Endothelial cell of umbilical vein (primary cell): Measurements from ENCODE around the gene CCDC102B. TPM values are rescaled to one million over a fixed set of nuclear protein-coding genes. Genes with fewer than 3 reads are reported as not detected.

ENCODE experiments used
- BruUV-seq: library from RNA; stranded (reverse); fragments of 400-500 nt; replicated peaks from 2 replicates; lab custom pipeline; 2021; lab: Mats Ljungman, UMichigan
- CTCF ChIA-PET: fragments of 300-600, 350-600 bp; sonication (Branson Sonifier 250); formaldehyde crosslinking; loops from one replicate; lab custom pipeline; 2021; ENCODE audit warnings: antibody characterized with exemption, inconsistent platforms; lab: Charles Lee
- POLR2A ChIA-PET: fragments of 300-600, 350-600 bp; sonication (Branson Sonifier 250); formaldehyde crosslinking; loops from one replicate; lab custom pipeline; 2021; ENCODE audit warnings: antibody characterized with exemption, inconsistent platforms; lab: Charles Lee
- DNase-seq: peaks from one replicate; pipeline ENCODE4 v3.0.0-alpha.2; 2011; ENCODE audit warnings: low read depth, low spot score
- FAIRE-seq: peaks from 2 replicates; lab custom pipeline; 2011; peaks lifted over from hg19 to GRCh38; lab: Jason Lieb, UNC
- H2AFZ ChIP-seq: 2 replicates; pipeline ENCODE4 v1.6.0; 2012; ENCODE audit warnings: low read depth, low read length, control low read depth, inconsistent platforms
- H3K27ac ChIP-seq: 2 replicates; pipeline ENCODE4 v1.5.1; 2011; ENCODE audit warnings: low read depth, mild to moderate bottlenecking, control low read depth, low read length, moderate library complexity; ENCODE audit not compliant: insufficient read depth
- H3K27me3 ChIP-seq, 2 experiments: 2 replicates each; pipeline versions ENCODE4 v1.6.0 to v1.6.1; 2011; ENCODE audit warnings: low read length in 2 of 2, mixed read lengths in 1 of 2; ENCODE audit not compliant: control insufficient read depth in 2 of 2, insufficient read depth in 2 of 2
- H3K36me3 ChIP-seq, 2 experiments: 2 replicates in 1 of 2; 3 replicates in 1 of 2; pipeline ENCODE4 v1.5.1; 2011; ENCODE audit warnings: low read length in 2 of 2, mild to moderate bottlenecking in 1 of 2, moderate library complexity in 1 of 2; ENCODE audit not compliant: control insufficient read depth in 2 of 2, insufficient read depth in 2 of 2; ENCODE audit errors: extremely low read depth in 1 of 2
- H3K4me1 ChIP-seq: 3 replicates; pipeline ENCODE4 v1.5.1; 2011; ENCODE audit warnings: mild to moderate bottlenecking, low read length; ENCODE audit not compliant: control insufficient read depth, insufficient read depth; ENCODE audit errors: extremely low read depth
- H3K4me2 ChIP-seq: 2 replicates; pipeline ENCODE4 v1.6.1; 2011; ENCODE audit warnings: low read length, control low read depth, mixed read lengths; ENCODE audit not compliant: insufficient read depth
- H3K4me3 ChIP-seq, 3 experiments: fragments of 200-600 bp in 1 of 3; sonication (generic), shearing (Covaris generic) in 1 of 3; replicated peaks in 1 of 3; 2 replicates each; pipeline ENCODE4 v1.5.1; 2011 to 2016; ENCODE audit warnings: control low read depth in 3 of 3, low read length in 3 of 3, mild to moderate bottlenecking in 2 of 3, inconsistent platforms in 1 of 3, low read depth in 1 of 3, moderate library complexity in 1 of 3; ENCODE audit not compliant: insufficient read depth in 1 of 3
- H3K79me2 ChIP-seq: 2 replicates; pipeline ENCODE4 v1.6.0; 2012; ENCODE audit warnings: low read length, inconsistent platforms; ENCODE audit not compliant: control insufficient read depth, insufficient read depth
- H3K9ac ChIP-seq: replicated peaks from 2 replicates; pipeline ENCODE3; 2011; ENCODE audit warnings: low read length, control low read depth; ENCODE audit not compliant: insufficient read depth; ENCODE audit errors: extremely low read depth
- H3K9me1 ChIP-seq: replicated peaks from 3 replicates; pipeline ENCODE4 v1.6.0; 2011; ENCODE audit warnings: mild to moderate bottlenecking, low read length; ENCODE audit not compliant: control insufficient read depth, insufficient read depth; ENCODE audit errors: extremely low read depth
- H3K9me3 ChIP-seq: replicated peaks from 2 replicates; pipeline ENCODE4 v1.5.1; 2012; ENCODE audit warnings: low read length, inconsistent platforms; ENCODE audit not compliant: control insufficient read depth, insufficient read depth
- H4K20me1 ChIP-seq: replicated peaks from 2 replicates; pipeline ENCODE3; 2011; ENCODE audit warnings: mild to moderate bottlenecking, low read length; ENCODE audit not compliant: control insufficient read depth, insufficient read depth; ENCODE audit errors: extremely low read depth
- CTCF ChIP-seq, 2 donors: IDR thresholded peaks; 1 replicate in 1 of 2; 2 replicates in 1 of 2; pipeline ENCODE4 v1.5.1; 2011; ENCODE audit warnings: low read length in 2 of 2, mild to moderate bottlenecking in 2 of 2, moderate library complexity in 2 of 2, control low read depth in 1 of 2, inconsistent platforms in 1 of 2, low read depth in 1 of 2; ENCODE audit not compliant: insufficient read depth in 1 of 2; ENCODE audit errors: extremely low read depth in 1 of 2
- EZH2 ChIP-seq: IDR thresholded peaks from 2 replicates; pipeline ENCODE4 v1.6.1; 2012; ENCODE audit warnings: borderline replicate concordance, low read depth, mild to moderate bottlenecking, moderate library complexity, low read length, inconsistent platforms; ENCODE audit not compliant: severe bottlenecking
- FOS ChIP-seq: IDR thresholded peaks from 2 replicates; pipeline ENCODE4 v1.6.1; 2011; ENCODE audit warnings: mild to moderate bottlenecking, low read length, moderate library complexity, borderline replicate concordance; ENCODE audit not compliant: insufficient read depth
- GATA2 ChIP-seq: IDR thresholded peaks from 2 replicates; pipeline ENCODE4 v1.7.0; 2011; ENCODE audit warnings: low read depth, mild to moderate bottlenecking, moderate library complexity, mixed read lengths, low read length; ENCODE audit not compliant: insufficient read length, insufficient read depth
- JUN ChIP-seq: IDR thresholded peaks from 2 replicates; pipeline ENCODE4 v1.6.1; 2011; ENCODE audit warnings: borderline replicate concordance, low read depth; ENCODE audit not compliant: insufficient read length, insufficient read depth
- MAX ChIP-seq: IDR thresholded peaks from 2 replicates; pipeline ENCODE4 v1.6.1; 2011; ENCODE audit not compliant: insufficient read depth, insufficient read length
- MYC ChIP-seq: IDR thresholded peaks from one replicate; pipeline ENCODE4 v1.6.1; 2011; ENCODE audit warnings: mild to moderate bottlenecking, low read depth, low read length
- POLR2A ChIP-seq: IDR thresholded peaks from 2 replicates; pipeline ENCODE4 v1.6.1; 2012; ENCODE audit warnings: low read depth, mild to moderate bottlenecking, control low read depth, low read length
- POLR2AphosphoS5 ChIP-seq: IDR thresholded peaks from 2 replicates; pipeline ENCODE4 v1.6.1; 2012; ENCODE audit warnings: low read depth, mild to moderate bottlenecking, control low read depth, low read length, moderate library complexity; ENCODE audit not compliant: insufficient read depth
- dilution Hi-C: fragments of 300-500 bp; cut with MboI; formaldehyde crosslinking; loops from one replicate; pipeline ENCODE4 v1.15.0; 2019; ENCODE audit warnings: low sequenced_read_pairs; ENCODE audit not compliant: extremely low pct_ligation_motif_present
- intact Hi-C: fragments of 100-400 bp; cut with micrococcal nuclease; formaldehyde crosslinking; loops from one replicate; pipeline ENCODE4 v1.10.0; 2022
- polyA plus RNA-seq, 4 experiments: library from polyadenylated mRNA; depleted of rRNA in 3 of 4; stranded (reverse) in 3 of 4; unstranded in 1 of 4; fragments of >200 nt; gene quantifications; 2 replicates each; pipeline versions ENCODE4 v1.2.1 to v1.2.3, GENCODE V29; 2011 to 2012; ENCODE audit warnings: missing spikeins in 1 of 4
- total RNA-seq: library from RNA; stranded (reverse); gene quantifications from 2 replicates; pipeline ENCODE4 v1.2.3, GENCODE V29; 2021

Gene CCDC102B
- total and polyA plus RNA-seq, 2 donors (not counting 3 experiments of a cell fraction or from before 2014, with no cell fraction given) = 0.21 to 0.62 TPM

- DNase-seq = no peak
- no peaks in the 10 kb centered on the region for H3K36me3 ChIP-seq
- no peak overlapping the region for H3K4me3 ChIP-seq
- TF ChIP-seq POLR2A (no peak), MAX (no peak), EZH2 (no peak), JUN (no peak), FOS (no peak), GATA2 (no peak), MYC (no peak), POLR2AphosphoS5 (no peak), CTCF (IDR thresholded peaks at IDR 0.05; ENCODE audit: extremely low read depth in 1 of 2, insufficient read depth in 1 of 2, low read depth in 1 of 2, low read length in 2 of 2) (no peak)
- H3K27me3 ChIP-seq = no peaks in the 10 kb centered on the region
- no peaks in the 10 kb centered on the region for H3K9me1 ChIP-seq
- no peaks in the 10 kb centered on the region for H3K9me3 ChIP-seq
- ChIA-PET POLR2A (no interaction called here), CTCF (no interaction called here)
- intact Hi-C loops = no loop called here
- H4K20me1 ChIP-seq = no peaks in the 10 kb centered on the region
- no peak overlapping the region for H2AFZ ChIP-seq
- H3K4me1 ChIP-seq = no peaks in the 10 kb centered on the region
- no peak overlapping the region for H3K27ac ChIP-seq
- H3K4me2 ChIP-seq = no peak overlapping the region
- FAIRE-seq = peak; percentile 88
- no peak overlapping the region for H3K9ac ChIP-seq
- dilution Hi-C loops = no loop called here
- BruUV-seq = no TSS peak
- no peaks in the 10 kb centered on the region for H3K79me2 ChIP-seq
These were observed 146.9 kb downstream of the CCDC102B start for GRCh38 chr18:68944826-68945225.
